Fibroblast of mammary gland (primary cell): ENCODE measurements around the gene PGGT1B.

Experiments
- DNase-seq: peaks from one replicate; pipeline ENCODE4 v3.0.0-alpha.2; 2010; ENCODE audit warnings: low read depth
- H3K4me3 ChIP-seq: 2 replicates; pipeline ENCODE4 v1.5.1; 2011; ENCODE audit warnings: low read depth, mild to moderate bottlenecking, low read length, moderate library complexity; ENCODE audit not compliant: control insufficient read depth
- TF ChIP-seq, protein P1 (sequence below): conservative IDR thresholded peaks from 2 replicates; pipeline ENCODE4 v1.5.1; 2011; ENCODE audit warnings: low read depth, low read length, inconsistent platforms; ENCODE audit not compliant: control insufficient read depth, insufficient read depth

The PGGT1B gene

DNA sequence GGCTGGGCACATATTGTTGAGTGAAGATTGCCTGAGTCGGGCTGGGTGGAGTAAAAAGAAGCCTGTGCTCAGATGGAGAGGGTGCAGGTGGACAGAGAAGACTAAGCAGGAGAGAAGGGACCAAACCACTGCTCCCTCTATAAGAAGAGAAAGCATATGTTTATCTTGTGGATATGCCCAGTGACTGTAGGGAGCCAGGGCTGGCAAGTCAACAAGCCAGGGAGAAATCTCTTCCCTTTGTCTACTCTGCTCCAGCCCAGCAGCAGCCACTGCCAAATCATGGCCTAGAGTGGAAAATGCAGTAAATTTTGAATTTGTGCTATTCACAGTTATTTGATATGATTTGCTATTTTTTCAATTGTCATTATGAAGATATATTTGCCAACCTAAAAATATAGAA lies 59.7 kb downstream of the PGGT1B start:
- TF ChIP-seq, protein P1, sequence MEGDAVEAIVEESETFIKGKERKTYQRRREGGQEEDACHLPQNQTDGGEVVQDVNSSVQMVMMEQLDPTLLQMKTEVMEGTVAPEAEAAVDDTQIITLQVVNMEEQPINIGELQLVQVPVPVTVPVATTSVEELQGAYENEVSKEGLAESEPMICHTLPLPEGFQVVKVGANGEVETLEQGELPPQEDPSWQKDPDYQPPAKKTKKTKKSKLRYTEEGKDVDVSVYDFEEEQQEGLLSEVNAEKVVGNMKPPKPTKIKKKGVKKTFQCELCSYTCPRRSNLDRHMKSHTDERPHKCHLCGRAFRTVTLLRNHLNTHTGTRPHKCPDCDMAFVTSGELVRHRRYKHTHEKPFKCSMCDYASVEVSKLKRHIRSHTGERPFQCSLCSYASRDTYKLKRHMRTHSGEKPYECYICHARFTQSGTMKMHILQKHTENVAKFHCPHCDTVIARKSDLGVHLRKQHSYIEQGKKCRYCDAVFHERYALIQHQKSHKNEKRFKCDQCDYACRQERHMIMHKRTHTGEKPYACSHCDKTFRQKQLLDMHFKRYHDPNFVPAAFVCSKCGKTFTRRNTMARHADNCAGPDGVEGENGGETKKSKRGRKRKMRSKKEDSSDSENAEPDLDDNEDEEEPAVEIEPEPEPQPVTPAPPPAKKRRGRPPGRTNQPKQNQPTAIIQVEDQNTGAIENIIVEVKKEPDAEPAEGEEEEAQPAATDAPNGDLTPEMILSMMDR: no peak
- H3K4me3 ChIP-seq: no peak overlapping the region
- no peak for DNase-seq

DNA sequence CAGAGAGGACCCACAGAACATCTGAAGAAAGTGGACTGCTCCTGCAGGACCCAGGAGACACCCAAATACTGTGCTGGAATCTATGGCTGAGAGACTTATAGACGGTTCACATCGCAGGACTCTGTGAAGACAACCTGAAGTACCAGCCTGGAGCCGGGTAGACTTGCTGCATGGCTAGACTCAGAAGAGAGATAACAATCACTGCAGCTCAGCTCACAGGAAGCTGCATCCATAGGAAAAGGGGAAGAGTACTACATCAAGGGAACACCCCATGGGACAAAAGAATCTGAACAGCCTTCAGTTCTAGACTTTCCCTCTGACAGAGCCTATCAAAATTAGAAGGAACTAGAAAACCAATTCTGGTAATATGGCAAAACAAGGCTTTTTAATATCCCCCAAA lies 66.5 kb downstream of the PGGT1B start:
- no peak overlapping the region for H3K4me3 ChIP-seq
- TF ChIP-seq, protein P1: no peak
- no peak for DNase-seq

- peak; percentile 25 for DNase-seq
- TF ChIP-seq, protein P1: no peak
- no peak overlapping the region for H3K4me3 ChIP-seq
These were observed 68.0 kb downstream of the PGGT1B start for GRCh38 chr5:115194676-115195075.

DNA sequence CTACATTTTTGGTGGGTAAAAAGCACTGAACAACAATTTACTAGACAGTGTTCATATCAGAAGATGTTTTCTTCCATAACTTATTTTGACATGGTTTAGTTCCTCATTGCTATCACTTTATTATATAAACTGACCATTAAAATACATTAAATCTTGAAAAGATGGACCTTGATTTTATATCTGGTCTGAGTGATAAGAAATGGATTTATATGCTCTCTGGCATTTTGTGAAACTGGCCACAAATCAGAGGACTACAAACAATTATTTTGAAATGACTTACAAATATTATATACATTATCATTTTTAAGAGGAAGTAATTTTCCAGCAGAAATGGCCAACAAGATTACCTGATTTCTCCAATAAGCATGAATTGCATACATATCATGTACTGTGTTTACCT lies 69.4 kb downstream of the PGGT1B start:
- TF ChIP-seq, protein P1: no peak
- no peak overlapping the region for H3K4me3 ChIP-seq
- no peak for DNase-seq

GRCh38 chr5:115192098-115192497 lies 70.6 kb downstream of the PGGT1B start:
- TF ChIP-seq, protein P1: no peak
- no peak overlapping the region for H3K4me3 ChIP-seq
- no peak for DNase-seq

- TF ChIP-seq, protein P1: no peak
- no peak for DNase-seq
These were observed 71.1 kb downstream of the PGGT1B start for GRCh38 chr5:115191474-115192031.

GRCh38 chr5:115190388-115190787 lies 72.3 kb downstream of the PGGT1B start:
- DNase-seq: no peak
- H3K4me3 ChIP-seq: no peak overlapping the region
- TF ChIP-seq, protein P1: no peak

More at GRCh38 chr5:115191474-115192031, 71.1 kb downstream of the PGGT1B start:
- no peak overlapping the region for H3K4me3 ChIP-seq
